NAMALWA (cell line): ENCODE results near the gene SLC66A3.
"Not testable (repeated sequence)": the region's sequence is repeated elsewhere in the genome, so short reads cannot be mapped to it uniquely, and the experiment has no call there.

Source experiments
- DNase-seq: peaks from one replicate; pipeline ENCODE4 v3.0.0-alpha.2; 2015; ENCODE audit warnings: low spot score

The SLC66A3 gene

GRCh38 chr2:11163439-11164317 lies 8.4 kb downstream of the SLC66A3 start:
- no peak for DNase-seq

GRCh38 chr2:11165046-11165445 lies 9.8 kb downstream of the SLC66A3 start:
- DNase-seq: not testable (repeated sequence)

- DNase-seq: no peak
These were observed 11.2 kb downstream of the SLC66A3 start for GRCh38 chr2:11166476-11166875.

- no peak for DNase-seq
These were observed 13.2 kb downstream of the SLC66A3 start for GRCh38 chr2:11168488-11168887.

- DNase-seq: no peak
These were observed 14.1 kb downstream of the SLC66A3 start for GRCh38 chr2:11169333-11169732.

- no peak for DNase-seq
These were observed 19.0 kb downstream of the SLC66A3 start for GRCh38 chr2:11174222-11174621.

GRCh38 chr2:11175293-11175795 lies 20.1 kb downstream of the SLC66A3 start:
- DNase-seq: no peak

GRCh38 chr2:11177871-11178690 lies 22.8 kb downstream of the SLC66A3 start:
- DNase-seq: no peak

GRCh38 chr2:11179196-11179595 lies 23.9 kb downstream of the SLC66A3 start:
- DNase-seq: no peak

GRCh38 chr2:11179899-11180298 lies 24.6 kb downstream of the SLC66A3 start:
- DNase-seq: no peak

- no peak for DNase-seq
These were observed 25.4 kb downstream of the SLC66A3 start for GRCh38 chr2:11180653-11181052.

- no peak for DNase-seq
These were observed 27.7 kb downstream of the SLC66A3 start for GRCh38 chr2:11182951-11183350.

- DNase-seq: no peak
These were observed 30.9 kb downstream of the SLC66A3 start for GRCh38 chr2:11186145-11186544.

GRCh38 chr2:11187083-11187619 lies 31.9 kb downstream of the SLC66A3 start:
- DNase-seq: no peak

- no peak for DNase-seq
These were observed 32.5 kb downstream of the SLC66A3 start for GRCh38 chr2:11187731-11188130.

- DNase-seq: no peak
These were observed 41.0 kb downstream of the SLC66A3 start for GRCh38 chr2:11196246-11196645.

- no peak for DNase-seq
These were observed 45.4 kb downstream of the SLC66A3 start for GRCh38 chr2:11200651-11201050.

- DNase-seq: no peak
These were observed 46.7 kb downstream of the SLC66A3 start for GRCh38 chr2:11201969-11202368.

GRCh38 chr2:11203480-11203879 lies 48.2 kb downstream of the SLC66A3 start:
- DNase-seq: no peak

GRCh38 chr2:11208083-11208482 lies 52.8 kb downstream of the SLC66A3 start:
- no peak for DNase-seq

- DNase-seq: no peak
These were observed 57.4 kb downstream of the SLC66A3 start for GRCh38 chr2:11212645-11213044.

- no peak for DNase-seq
These were observed 57.9 kb downstream of the SLC66A3 start for GRCh38 chr2:11213090-11213638.
